Activated B cell treated with CpG ODN at 0.5 μM for 24 hours (primary cell): ENCODE results near the gene LRRC61. TPM values are rescaled to one million over a fixed set of nuclear protein-coding genes. Genes with fewer than 3 reads are reported as not detected.

Experiments
- ATAC-seq: fragments of 200-7000 bp; cut with Tn5 transposase; one replicate; pipeline ENCODE4 v1.10.0; 2021; ENCODE audit warnings: low read depth, mild to moderate bottlenecking, moderate library complexity
- CTCF ChIA-PET: fragments of 350-600 bp; sonication (Branson Sonifier 250); formaldehyde crosslinking; loops from one replicate; lab custom pipeline; 2021; ENCODE audit warnings: antibody characterized with exemption; lab: Charles Lee
- POLR2A ChIA-PET: fragments of 350-600 bp; sonication (Branson Sonifier 250); formaldehyde crosslinking; loops from one replicate; lab custom pipeline; 2021; ENCODE audit warnings: antibody characterized with exemption; lab: Charles Lee
- DNase-seq: peaks from one replicate; pipeline ENCODE4 v3.0.0; 2022
- H3K27ac Mint-ChIP-seq: one replicate; pipeline ENCODE4 v1.8.0; 2020; ENCODE audit warnings: mixed read lengths
- H3K27me3 Mint-ChIP-seq: one replicate; pipeline ENCODE4 v1.8.0; 2021; ENCODE audit warnings: mixed read lengths
- H3K36me3 Mint-ChIP-seq: one replicate; pipeline ENCODE4 v1.8.0; 2021; ENCODE audit warnings: low read depth, mixed read lengths
- H3K4me1 Mint-ChIP-seq: one replicate; pipeline ENCODE4 v1.8.0; 2021; ENCODE audit warnings: mixed read lengths
- H3K4me3 Mint-ChIP-seq: one replicate; pipeline ENCODE4 v1.8.0; 2020; ENCODE audit warnings: mild to moderate bottlenecking, mixed read lengths
- H3K9me3 Mint-ChIP-seq: one replicate; pipeline ENCODE4 v1.8.0; 2020; ENCODE audit warnings: mixed read lengths
- intact Hi-C: fragments of 100-400 bp; cut with micrococcal nuclease; formaldehyde crosslinking; loops from one replicate; pipeline ENCODE4 v1.15.1; 2024
- total RNA-seq: library from RNA; stranded (reverse); gene quantifications from 2 replicates; pipeline ENCODE4 v1.2.3, GENCODE V29; 2022
- TF ChIP-seq, protein P1 (sequence below): fragments of 200-600 bp; IDR thresholded peaks from one replicate; pipeline ENCODE4 v1.8.0; 2022; ENCODE audit warnings: antibody characterized with exemption, mild to moderate bottlenecking

Gene LRRC61
- total RNA-seq, 1 donor from 2014 or later, result 11.0 TPM

DNA sequence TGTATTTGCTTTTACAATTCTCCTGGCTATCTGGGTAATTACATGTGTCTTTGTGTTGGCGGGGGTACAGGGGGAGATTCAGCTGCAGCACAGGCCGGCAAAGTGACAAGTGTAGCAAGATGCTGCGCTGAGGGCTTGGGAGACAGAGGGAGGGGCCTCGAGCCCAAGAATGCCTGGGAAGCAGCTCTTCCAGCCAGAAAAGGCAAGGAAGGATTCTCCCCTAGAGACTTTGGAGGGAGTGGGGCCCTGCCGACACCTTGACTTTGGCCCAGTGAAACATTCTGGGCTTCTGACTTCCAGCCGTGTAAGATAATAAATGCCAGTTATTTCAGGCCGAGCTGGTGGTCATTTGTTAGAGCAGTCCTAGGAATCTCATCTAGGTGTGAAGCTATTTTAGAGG lies 38.2 kb downstream of the LRRC61 start:
- TF ChIP-seq, protein P1, sequence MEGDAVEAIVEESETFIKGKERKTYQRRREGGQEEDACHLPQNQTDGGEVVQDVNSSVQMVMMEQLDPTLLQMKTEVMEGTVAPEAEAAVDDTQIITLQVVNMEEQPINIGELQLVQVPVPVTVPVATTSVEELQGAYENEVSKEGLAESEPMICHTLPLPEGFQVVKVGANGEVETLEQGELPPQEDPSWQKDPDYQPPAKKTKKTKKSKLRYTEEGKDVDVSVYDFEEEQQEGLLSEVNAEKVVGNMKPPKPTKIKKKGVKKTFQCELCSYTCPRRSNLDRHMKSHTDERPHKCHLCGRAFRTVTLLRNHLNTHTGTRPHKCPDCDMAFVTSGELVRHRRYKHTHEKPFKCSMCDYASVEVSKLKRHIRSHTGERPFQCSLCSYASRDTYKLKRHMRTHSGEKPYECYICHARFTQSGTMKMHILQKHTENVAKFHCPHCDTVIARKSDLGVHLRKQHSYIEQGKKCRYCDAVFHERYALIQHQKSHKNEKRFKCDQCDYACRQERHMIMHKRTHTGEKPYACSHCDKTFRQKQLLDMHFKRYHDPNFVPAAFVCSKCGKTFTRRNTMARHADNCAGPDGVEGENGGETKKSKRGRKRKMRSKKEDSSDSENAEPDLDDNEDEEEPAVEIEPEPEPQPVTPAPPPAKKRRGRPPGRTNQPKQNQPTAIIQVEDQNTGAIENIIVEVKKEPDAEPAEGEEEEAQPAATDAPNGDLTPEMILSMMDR, result no peak
- H3K4me1 Mint-ChIP-seq, result peaks cover 61% of the 10 kb centered on the region
- POLR2A ChIA-PET, result interaction anchor here (3.4 to 16.5 kb wide), 2 partner anchors 16 to 44 kb away, joined by 13 to 421 read pairs; a partner anchor contains a TSS
- H3K27me3 Mint-ChIP-seq, result no peaks in the 10 kb centered on the region
- no peaks in the 10 kb centered on the region for H3K9me3 Mint-ChIP-seq
- CTCF ChIA-PET, result no interaction called here
- no peak overlapping the region for H3K4me3 Mint-ChIP-seq
- DNase-seq (no peak), ATAC-seq (no peak)
- intact Hi-C loops, result no loop called here
- no peak overlapping the region for H3K27ac Mint-ChIP-seq
- H3K36me3 Mint-ChIP-seq, result no peaks in the 10 kb centered on the region

DNA sequence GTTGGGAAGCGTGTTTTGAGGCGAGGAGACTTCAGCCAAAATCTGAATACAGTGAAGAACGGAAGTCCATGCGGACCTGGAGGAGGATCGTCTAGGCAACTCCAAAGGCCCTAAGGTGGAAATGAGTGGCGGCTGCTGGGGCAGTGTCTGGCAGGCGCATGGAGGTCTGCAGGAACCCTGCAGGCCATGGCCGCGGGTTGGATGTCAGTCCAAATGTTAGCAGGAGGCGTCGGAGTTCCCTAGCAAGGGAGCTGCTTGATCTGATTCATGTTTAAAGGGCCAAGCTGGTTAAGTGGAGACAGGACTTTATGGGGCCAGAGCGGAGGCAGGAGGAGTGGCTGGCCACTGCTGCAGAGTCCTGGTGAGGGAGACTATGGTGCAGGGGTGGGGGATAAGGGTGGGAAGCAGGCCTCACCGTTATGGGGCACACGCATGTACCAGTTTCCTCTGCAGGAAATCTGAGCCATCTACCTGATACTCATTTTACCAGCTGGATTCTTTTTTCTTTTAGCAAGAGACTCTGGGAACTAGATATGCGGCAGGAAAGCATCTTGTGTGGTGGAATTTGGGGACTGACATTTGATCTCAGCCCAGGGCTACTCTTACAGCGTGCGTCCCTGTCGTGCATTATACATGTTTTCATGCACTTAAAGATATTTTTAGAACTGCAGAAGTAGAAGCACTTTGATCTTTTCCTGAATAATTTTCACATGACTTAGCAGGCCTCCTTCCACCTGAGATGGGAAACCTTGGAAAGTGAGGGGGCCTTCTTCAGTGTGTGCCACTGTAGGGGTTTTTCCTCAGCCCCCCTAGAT lies 38.9 kb downstream of the LRRC61 start:
- no peaks in the 10 kb centered on the region for H3K27me3 Mint-ChIP-seq
- CTCF ChIA-PET, result no interaction called here
- DNase-seq, result no peak
- H3K4me1 Mint-ChIP-seq, result peaks cover 62% of the 10 kb centered on the region
- no peaks in the 10 kb centered on the region for H3K36me3 Mint-ChIP-seq
- H3K9me3 Mint-ChIP-seq, result no peaks in the 10 kb centered on the region
- no peak for ATAC-seq
- POLR2A ChIA-PET, result interaction anchor here (3.4 to 16.5 kb wide), 2 partner anchors 16 to 44 kb away, joined by 13 to 421 read pairs; a partner anchor contains a TSS
- no peak overlapping the region for H3K27ac Mint-ChIP-seq
- intact Hi-C loops, result no loop called here
- TF ChIP-seq, protein P1, result no peak
- H3K4me3 Mint-ChIP-seq, result no peak overlapping the region

DNA sequence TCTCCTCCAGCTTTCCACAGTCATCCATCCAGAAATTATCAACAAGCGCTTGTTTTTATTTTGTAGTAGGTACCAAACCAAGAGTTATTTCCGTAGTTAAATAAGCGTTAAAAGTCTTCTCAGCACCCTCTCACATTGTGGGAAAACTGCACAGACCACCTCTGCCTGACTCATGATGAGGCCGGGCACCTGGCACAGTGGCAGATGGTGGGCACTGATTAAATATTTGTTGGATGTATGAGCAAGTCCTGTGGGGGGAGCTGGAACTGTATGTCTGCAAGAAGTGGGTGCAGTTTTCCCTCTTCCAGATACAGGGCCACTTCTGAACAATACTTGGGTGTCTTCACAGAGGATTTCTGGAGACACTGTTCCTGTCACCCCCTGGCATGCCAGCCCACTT lies 40.2 kb downstream of the LRRC61 start:
- H3K4me1 Mint-ChIP-seq, result peaks cover 61% of the 10 kb centered on the region
- H3K27ac Mint-ChIP-seq, result no peak overlapping the region
- no peaks in the 10 kb centered on the region for H3K9me3 Mint-ChIP-seq
- no peak overlapping the region for H3K4me3 Mint-ChIP-seq
- no peak for ATAC-seq
- H3K27me3 Mint-ChIP-seq, result no peaks in the 10 kb centered on the region
- POLR2A ChIA-PET, result interaction anchor here (3.4 to 16.5 kb wide), 2 partner anchors 14 to 42 kb away, joined by 13 to 421 read pairs; a partner anchor contains a TSS
- CTCF ChIA-PET, result interaction anchor here (0.9 kb wide), 1 partner anchor 44 kb away, joined by 3 read pairs; no protein-coding TSS in a partner anchor
- no peaks in the 10 kb centered on the region for H3K36me3 Mint-ChIP-seq
- TF ChIP-seq, protein P1, result no peak
- intact Hi-C loops, result no loop called here
- DNase-seq, result no peak

DNA sequence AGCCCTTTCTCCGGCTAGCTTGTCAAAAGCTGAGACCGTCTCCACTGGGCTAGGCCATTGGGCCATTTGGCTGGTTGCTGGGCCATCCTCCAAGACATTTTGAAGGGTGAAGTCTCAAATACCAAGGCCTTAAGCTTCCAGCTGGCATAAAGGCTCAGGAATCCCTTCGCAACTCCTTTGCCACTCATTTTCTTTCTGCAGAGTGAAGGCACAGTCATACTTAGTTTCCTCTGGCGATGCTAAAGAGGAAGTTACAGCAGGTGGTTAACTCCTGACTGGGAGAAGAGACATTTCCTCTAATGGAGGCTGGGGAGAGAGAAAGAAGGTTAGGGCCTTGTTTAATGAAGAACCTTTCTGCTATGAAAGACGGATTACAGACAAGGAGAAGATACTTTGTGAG lies 40.7 kb downstream of the LRRC61 start:
- H3K36me3 Mint-ChIP-seq, result peaks cover under 1% of the 10 kb centered on the region
- H3K27ac Mint-ChIP-seq, result peak overlapping the region; percentile 72
- peaks cover 61% of the 10 kb centered on the region for H3K4me1 Mint-ChIP-seq
- TF ChIP-seq, protein P1, result no peak
- intact Hi-C loops, result loop anchor here (2.0 kb wide), 1 partner anchor 15 kb away; the partner anchor contains the start of gene ZNF775
- no peaks in the 10 kb centered on the region for H3K27me3 Mint-ChIP-seq
- ATAC-seq (peak; percentile 20), DNase-seq (no peak)
- H3K4me3 Mint-ChIP-seq, result peak overlapping the region; percentile 29
- ChIA-PET POLR2A (interaction anchor here (3.4 to 16.5 kb wide), 2 partner anchors 14 to 42 kb away, joined by 13 to 421 read pairs; a partner anchor contains a TSS), CTCF (no interaction called here)
- H3K9me3 Mint-ChIP-seq, result no peaks in the 10 kb centered on the region

DNA sequence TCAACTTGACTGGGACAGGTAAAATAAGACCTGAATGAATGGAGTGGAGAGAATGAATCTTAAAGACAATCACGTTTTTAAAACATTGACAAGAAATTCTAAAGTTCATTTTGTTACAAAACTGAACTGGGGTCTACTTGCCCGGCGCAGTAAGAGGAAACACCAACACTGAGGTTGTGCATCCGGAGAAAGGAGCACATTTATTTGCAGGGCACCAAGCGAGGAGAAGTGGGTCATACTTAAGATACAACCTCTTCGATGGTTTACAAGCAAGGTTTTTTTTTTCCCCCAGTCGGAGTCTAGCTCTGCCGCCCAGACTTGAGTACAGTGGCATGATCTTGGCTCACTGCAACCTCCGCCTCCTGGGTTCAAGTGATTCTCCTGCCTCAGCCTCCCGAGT lies 42.0 kb downstream of the LRRC61 start:
- TF ChIP-seq, protein P1, result no peak
- CTCF ChIA-PET, result interaction anchor here (1.4 to 1.5 kb wide), 2 partner anchors 9 to 41 kb away, joined by 6 read pairs; a partner anchor contains a TSS
- H3K27me3 Mint-ChIP-seq, result no peaks in the 10 kb centered on the region
- ATAC-seq, result no peak
- intact Hi-C loops, result loop anchor here (1.0 to 2.0 kb wide), 3 partner anchors 9 to 42 kb away; partner anchors contain the start of genes ACTR3C, LRRC61 and ZNF775
- H3K36me3 Mint-ChIP-seq, result peaks cover 6% of the 10 kb centered on the region
- H3K27ac Mint-ChIP-seq, result peak overlapping the region; percentile 99
- H3K9me3 Mint-ChIP-seq, result no peaks in the 10 kb centered on the region
- no peak for DNase-seq
- H3K4me3 Mint-ChIP-seq, result peak overlapping the region; percentile 67
- H3K4me1 Mint-ChIP-seq, result peaks cover 74% of the 10 kb centered on the region
- POLR2A ChIA-PET, result interaction anchor here (1.0 to 16.5 kb wide), 5 partner anchors 7 to 41 kb away, joined by 3 to 421 read pairs (median 8); partner anchors contain the start of gene ZNF775
